HL-60/S4 treated with phorbol 12-myristate 13-acetate at 8.2 ng/mL for 4 days and 3 days (cell line): ENCODE results near the gene FGD3.

Experiments
- in situ Hi-C: fragments of 300-500 bp; cut with MboI; formaldehyde crosslinking; loops from 2 replicates; pipeline ENCODE4 v1.15.0; 2022; ENCODE audit warnings: low sequenced_read_pairs

FGD3 gene

DNA sequence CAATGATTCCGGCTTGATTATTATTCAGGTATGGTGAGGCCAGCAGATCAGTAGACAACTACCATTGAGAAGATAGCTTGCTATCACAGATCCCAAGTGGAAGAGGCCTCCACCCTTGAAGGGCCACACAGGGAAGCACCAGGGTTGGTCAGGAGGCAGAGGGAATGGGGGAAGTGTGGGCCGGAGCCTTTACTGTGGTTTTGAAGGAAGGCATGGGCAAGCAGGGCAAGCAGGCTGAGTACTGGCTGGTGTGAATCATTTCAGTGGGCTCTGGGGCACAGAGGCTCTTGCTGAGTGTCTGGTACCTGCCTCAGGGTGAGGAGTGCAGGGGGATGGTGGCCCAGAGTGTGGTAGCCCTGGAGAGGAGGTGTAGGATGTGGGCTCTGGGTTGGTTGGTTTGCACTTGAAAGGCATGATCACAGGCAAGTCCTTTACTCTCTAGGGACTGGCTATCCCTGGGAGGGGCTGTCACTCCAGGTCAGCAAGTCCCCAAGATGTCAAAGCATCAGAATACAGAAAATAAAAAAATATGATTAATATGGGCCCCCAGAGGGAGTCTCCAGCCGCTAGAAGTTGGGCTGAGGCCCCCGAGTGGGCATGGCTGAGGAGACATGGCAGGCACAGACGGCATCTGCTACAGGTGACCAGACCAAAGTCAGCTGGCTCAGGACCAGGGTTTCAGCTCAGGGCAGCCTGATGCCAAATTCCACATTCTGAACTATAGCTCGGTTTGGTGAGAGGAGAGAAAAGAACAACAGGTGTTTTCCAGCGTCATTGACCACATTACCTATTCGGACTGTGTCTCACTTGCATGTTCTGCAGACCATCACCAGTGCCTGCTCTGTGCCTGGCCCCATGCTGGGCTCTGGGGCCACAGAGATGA, 101.5 kb downstream of the FGD3 start:
- in situ Hi-C loops: no loop called here

DNA sequence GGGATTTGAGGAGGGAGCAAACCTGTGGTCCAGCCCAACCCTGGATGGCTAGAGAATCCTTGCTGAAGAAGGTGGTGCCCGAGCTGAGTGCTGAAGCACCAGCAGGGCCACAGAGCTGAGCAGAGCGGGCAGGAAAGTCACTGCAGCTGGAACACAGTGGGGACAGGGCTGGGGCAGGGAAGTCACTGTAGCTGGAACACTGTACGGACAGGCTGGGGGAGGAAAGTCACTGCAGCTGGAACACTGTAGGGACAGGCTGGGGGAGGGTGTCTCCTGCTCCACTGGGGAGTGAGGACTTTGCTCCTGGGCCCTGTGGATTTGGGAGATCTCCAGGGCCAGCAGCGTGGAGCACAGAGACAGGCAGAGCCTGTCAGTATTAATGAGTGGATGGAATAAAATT, 102.2 kb downstream of the FGD3 start:
- in situ Hi-C loops: no loop called here

DNA sequence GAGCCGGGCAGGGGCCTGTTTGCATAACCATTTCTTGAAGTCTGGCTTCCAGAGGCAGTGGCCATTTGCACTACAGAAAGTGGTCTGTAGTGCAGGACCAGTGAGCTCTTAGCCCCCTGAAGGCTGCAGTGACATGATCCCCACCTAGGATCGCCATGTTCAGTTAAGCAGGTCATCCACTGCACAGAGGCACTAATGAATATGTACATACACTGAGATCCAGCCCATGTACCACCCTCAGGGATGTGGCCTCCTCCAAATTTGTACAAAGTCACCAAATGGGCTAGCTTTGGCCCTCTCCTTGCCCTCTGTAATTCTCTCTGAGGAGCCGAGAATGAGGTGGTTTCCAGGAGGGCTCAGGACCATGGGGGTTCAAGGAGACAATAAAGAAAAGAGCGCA, 102.9 kb downstream of the FGD3 start:
- in situ Hi-C loops: no loop called here

DNA sequence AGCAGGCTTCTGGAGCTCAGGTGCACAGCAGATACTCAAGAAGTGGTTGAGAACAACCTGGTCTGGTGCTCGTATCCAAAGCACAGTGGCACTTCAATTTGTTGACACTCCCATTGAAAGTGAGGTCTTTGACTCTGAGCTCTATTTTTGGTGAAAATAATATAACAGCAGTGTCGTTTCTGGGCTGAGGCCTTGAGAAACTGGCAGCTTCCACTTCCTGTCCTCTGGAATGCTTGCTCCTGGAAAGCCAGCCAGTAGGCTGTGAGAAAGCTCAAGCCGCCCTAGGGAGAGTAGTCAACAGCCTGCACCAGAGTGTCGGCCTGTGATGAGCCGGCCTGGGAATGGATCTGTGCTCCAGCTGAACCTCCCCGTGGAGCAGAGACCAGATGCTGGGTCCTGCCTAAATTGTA, 104.4 kb downstream of the FGD3 start:
- in situ Hi-C loops: no loop called here

DNA sequence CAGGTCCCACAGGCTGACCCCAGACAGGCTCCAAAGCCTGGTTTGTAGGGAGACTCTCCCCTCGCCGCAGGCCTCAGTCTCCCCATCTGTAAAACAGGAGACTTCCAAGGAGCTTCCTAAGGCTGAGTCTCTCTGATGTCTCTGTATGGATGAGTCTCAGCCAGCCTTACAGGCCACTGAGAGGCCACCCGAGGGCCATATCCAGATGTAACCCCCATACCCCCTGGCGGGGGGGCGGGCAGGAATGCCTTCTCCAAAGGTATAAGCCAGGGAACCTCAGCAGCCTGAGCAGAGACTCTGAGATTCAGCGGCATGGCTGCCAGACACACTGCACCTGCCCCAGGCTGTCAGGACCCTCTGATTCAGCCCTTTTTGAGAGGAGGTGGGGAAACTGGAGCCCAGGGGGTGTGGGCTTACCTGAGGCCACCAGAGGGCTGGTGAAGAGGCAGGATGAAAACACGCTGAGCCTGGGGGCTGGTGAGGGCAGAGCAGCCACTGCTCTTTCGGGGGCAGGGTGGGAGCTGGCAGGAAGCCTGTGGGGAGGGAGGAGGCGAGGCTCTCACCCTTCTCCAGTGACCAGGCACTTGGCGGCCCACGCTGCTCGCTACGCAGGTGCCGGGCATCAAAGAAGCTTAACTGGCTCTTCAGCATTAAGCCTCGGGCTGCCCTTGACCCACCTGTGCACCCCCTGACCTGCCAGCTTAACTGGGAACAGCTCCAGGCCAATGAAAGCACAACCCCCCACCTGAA, 105.6 kb downstream of the FGD3 start:
- in situ Hi-C loops: no loop called here

DNA sequence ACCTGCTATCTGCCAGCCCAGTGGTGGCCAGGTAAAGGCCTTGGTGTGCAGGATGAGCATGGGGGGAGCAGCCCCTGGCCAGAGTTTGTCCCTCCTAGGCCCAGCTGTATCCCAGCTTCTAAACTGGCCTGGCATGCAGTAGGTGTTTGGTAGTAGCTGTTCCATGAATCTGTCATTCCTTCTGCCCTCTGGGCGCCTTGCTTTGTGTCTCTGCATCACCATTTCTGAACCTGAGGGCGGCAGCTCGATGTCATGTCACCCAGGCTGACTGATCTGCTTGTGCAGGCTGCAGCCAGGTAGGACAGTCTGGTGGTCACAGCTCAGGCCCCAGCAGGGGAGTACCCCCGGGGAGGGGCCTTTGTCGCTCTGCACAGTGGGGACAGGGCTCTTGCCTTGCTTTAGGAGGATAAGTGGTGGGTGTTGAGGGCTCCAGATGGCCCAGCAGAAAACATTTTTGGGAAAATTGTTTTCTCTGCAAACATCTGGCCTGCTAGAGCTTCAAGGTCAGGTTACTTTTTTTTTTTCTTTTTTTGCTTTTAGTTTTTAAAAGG, 106.5 kb downstream of the FGD3 start:
- in situ Hi-C loops: no loop called here

DNA sequence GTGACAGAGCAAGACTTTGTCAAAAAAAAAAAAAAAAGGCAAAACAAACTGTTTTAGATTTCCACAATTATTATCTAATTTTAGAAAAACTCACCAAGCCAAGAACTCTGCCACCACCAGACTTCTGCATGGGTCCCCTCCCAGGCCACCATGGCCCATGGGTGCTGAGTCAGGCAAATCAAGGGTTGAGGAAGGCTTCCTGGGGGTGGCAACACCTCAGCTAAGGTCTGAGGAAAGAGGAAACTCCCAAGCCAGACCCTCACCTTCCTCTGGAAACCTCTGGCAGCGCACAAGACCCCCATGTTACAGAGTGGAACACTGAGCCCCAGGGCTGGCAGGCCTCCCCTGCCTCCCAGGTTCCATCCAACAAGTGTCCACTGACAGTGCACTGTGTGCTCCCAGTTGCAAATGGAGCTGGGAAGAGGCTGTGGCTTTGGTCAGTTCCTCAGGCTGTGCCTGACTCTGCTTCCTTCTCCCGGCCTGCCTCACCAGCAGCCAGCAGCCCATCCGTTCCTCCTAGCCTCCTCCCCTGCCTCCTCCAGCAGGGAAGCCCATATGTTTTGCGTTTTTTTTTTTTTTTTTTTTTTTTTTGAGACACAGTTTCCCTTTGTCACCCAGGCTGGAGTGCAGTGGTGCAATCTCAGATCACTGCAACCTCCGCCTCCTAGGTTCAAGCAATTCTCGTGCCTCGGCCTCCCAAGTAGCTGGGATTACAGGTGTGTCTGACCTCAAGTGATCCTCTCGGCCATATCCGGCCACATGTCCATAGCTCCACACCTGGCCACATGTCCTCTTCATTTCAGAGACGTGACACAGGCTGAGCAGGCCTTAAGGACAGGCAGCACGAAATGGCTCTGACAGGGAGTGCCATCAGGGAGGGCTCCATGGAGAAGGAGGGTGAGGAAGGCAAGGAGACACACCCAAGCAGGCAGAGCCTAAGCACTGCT, 107.7 kb downstream of the FGD3 start:
- in situ Hi-C loops: no loop called here

DNA sequence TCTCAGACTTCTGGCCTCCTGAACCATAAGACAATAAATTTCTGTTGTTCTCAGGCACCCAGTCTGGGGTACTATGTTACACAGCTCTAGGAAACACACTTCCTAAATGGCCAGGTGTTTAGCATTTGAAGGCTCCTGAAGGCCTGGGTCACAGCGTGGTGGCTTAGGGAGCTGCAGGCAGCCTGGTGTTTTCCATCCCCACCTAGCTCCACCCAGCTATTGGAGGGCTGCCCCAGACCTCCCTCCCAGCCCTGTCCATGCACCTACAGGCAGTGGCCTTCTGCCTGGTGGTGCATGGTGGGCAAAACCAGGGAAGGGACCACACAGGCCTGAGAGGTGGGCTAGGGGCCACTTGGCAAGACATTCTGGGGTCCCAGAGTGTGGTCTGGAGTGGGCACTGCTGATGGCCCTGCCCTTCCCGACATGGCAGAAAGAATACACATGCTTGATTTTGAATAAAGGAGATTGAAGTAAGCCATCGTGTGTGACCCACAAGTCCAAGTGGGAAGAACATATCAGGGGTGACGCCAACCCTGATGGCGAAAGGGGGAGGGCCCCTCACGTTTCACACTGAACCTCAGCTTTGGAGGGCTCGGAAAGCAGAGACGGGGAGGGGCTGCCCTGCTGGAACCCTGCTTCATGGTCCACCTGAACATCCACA, 109.8 kb downstream of the FGD3 start:
- in situ Hi-C loops: no loop called here

DNA sequence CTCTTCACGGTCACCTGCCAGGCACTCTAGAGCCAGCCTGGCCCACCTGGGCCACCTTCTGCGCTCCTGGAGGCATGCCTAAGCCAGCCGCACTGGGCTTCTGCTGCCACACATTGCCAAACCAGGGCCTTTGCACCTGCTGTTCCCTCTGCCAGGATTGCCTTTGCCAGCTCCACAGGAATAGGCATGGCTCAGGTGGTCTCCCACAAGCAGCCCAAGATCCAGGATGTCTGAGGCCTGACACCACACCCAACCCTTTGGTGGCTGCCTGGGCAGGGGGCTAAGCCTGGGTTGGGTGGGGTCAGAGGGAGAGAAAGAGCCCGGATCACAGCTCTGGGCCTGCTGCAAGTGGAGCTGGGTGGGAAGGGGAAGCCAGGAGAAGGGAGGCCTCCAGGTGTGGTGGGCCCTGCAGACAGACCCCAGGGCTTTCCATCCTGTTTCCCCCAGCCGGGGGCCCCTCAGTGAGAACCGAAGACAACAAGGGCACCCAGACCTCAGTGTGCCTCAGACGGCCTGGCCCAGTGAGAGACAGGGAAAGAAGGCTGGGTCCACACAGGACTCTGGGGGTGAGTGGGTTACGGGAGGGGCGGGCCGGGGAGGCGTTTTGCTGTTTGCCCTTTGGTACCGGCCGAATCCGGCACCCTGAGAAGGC, 110.5 kb downstream of the FGD3 start:
- in situ Hi-C loops: no loop called here

DNA sequence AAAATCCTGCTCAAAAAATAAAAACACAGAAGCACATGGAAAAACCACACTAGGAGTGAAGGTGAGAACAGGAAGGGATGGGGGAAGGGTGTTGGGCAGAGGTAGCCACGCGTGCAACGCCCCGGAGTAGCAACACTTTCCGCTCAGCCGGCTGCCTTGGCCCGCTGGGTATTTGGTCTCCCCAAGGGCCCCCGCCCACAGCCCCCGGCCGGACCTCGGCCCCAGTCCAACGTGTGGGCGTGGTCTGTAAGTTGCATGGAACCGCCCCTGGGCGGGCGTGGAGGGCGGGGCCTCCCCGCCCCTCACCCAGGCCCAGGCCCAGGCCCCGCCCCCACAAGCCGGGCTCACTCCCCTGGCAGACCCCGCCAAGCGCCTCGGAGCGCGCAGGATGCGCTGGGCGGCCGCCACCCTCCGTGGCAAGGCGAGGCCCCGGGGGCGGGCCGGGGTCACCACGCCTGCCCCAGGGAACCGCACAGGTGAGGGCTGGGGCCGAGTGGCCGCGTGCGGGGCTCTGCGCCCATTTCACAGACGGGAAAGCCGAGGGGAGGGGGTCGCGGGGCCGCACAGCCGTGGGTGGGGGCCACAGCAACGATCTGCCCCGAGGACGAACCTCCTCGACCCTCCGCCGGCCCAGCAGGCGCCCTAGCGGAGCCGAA, 111.2 kb downstream of the FGD3 start, which contains the start of gene SUSD3:
TSS of gene SUSD3 (plus strand) at position 347 of the 656 bp plus-strand sequence. CDS start at position 389, 42 bp downstream.
- in situ Hi-C loops: no loop called here

DNA sequence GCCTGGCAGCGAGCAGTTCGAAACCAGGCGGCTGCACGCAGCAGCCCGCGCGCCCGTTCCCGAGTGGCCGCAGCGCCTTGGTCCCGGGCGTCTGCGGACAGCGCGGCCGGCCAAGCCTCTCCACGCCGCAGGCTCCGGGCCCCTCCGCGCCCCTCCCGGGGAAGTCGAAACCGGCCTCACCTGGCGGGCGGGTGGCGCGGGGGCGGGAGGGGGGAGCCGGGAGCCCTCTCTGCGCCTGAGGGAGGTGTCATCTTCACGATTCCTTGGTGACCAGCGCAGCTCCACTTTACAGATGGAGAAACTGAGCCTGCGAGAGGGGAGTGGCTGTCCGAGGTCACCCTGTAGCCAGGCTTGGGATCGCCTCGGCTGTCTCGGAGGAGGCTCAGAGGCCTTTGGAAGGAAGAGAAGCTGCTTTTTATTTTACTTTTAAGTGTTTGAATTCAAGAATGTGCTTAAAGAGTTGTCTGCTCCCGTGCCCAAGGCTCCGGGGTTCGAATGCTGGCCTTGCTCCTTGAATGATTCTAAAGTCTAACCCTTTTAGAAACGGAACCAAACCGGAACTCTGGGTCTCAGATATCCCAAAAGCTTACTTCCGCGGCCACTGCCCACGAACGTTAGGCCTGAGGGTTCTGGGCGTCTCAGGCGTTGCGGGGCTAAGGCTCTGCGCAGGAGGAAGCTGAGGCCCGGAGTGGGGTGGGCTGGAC, 111.8 kb downstream of the FGD3 start:
- in situ Hi-C loops: no loop called here

DNA sequence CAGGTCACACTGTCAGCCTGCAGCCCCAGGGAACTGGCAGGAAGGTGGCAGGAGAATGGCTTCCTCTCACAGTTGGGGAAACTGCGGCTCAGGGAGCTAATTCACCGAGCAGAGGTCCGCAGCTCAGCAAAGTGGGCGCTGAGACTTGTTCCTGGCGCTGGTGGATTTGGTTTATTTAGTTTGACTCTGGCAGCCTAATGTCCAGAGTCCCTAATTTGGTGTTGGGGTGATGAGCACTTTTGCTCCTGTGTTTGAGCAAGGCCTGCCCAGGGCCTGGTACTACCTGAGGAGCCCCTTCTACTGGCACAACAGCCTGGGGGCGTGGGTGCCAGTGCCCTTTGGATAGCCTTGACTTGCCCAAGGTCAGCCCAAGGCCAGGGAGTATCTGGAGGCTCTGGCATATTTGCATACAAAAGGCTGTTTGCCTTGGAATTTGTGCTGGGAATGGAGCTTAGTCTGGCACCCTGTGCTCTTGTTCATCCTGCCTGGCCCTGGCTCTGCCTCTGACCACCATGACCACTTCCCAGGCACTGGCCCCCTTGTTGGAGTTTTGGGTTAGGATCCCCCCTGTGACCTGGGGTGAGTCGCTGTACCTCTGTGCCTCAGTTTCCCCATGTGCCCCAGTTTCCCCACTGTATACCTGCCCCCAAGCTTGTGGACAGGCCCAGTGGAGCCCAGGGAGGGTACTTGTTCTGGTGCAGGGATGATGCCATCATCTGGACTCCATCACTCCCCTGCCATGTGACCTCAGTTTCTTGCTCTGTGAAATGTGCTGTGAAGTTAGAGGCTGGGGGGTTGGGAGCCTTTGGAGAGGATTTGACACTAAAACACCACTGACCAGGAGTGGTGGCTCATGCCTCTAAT, 112.6 kb downstream of the FGD3 start:
- in situ Hi-C loops: no loop called here

DNA sequence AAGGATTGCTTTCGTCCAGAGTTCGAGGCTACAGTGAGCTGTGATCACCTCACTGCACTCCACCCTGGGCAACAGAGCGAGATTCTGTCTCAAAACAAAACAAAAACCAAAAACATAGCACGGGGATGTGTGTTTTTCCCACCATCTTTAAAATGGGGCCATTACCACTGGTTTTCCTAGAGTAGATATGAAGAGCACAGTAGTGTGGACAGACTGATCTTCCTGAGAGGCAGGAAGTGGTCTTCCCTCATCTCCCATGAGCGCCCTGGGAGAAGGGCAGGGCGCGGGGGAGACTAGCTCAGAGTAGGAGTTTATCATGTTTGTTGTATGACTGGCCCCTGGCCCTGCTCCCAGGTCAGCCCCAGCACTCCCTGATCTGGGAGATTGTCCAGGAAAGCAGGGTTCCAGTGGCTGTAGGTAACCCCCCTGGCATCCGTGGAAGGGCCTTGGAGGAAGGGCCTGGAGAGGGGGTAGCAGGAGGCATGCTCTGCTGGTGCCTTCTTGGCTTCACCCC, 113.5 kb downstream of the FGD3 start:
- in situ Hi-C loops: no loop called here

DNA sequence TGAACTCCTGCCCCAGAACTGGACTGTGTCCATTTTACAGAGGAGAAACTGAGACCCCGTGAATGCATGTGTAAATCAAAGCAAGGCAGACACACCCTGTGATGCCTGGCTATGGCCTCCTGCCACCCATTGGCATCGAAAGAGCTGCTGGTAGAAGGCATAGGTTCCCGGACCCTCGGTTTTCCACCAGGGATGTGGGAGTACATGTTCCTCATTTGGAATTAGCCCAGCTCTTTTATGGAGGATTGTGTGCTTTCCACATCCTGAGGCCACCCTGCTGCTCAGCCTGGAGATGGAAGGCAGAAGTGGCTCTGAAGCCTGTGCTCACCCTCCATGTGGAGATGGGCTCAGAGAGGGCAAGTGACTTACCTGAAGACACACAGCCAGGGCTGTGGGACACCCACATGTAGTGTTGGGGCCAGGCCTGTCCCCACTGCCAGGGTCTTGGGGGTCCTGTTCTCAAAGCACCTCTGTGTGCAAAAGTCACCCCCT, 114.0 kb downstream of the FGD3 start:
- in situ Hi-C loops: no loop called here

DNA sequence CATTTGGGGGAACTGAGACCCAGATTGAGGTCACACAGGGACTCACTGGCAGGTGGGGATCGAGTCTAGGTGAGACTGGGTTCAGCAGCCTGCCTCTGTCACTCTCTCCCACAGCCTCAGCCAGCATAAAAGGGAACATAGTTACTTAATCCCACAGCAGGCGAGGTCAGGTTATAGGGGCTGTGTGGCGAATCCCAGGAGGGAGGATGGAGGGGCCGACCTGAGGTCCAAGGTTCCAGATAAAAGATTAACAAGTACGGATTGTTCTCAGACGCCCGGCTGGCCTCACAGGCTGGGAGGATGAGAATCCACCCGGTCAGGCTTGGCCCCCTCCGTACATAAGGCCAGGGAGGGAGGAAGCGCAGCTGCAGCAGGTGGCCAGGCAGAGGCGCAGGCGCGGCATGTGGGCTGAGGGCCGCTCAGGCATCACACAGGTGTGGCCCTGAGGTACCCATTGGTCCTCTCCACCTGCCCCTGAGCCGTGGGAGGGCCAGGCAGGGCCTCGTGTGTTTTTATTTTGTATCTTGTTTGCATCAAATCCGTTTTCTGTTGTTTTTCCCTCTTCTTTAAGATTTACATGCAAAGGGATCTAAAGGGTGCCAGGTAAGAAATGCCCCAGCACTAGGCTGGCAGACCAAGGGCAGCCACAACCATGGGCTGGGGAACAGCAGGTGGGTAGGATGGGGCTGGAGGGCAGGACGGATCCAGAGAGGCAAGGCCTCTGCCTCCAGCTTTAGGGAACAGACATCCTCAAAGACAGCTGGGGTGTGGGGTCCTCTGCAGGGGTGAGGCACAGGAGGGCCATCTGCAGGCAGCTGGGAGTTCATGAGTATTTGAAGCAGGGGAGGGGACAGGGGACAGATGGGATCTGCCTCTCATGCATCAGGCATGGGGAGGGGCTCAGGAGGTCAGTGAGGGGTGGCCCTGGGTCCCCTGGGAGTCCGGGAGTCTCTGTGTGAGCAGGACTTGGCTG, 114.8 kb downstream of the FGD3 start:
- in situ Hi-C loops: no loop called here
